Measurements from ENCODE around the gene MAP4K5. TPM values are rescaled to one million over a fixed set of nuclear protein-coding genes. Genes with fewer than 3 reads are reported as not detected.

Gene MAP4K5
- total and polyA plus RNA-seq, 2 experiments from 2014 or later, result 98.0 to 166 TPM

GRCh38 chr14:50447461-50447860 is 84.9 kb downstream of the MAP4K5 start:
- in situ Hi-C loops (cut with MboI), result no loop called here
- Histone ChIP-seq H3F3A (ENCODE audit: insufficient read depth) (peaks cover 12% of the 10 kb centered on the region), H3K27ac (peak overlapping the region; percentile 17; the same call in 1 of the 2 replicates), H3K9me3 (ENCODE audit: low read depth) (no peaks in the 10 kb centered on the region), H3K36me3 (ENCODE audit: low read depth) (peaks cover 76% of the 10 kb centered on the region), H3K4me3 (no peak overlapping the region), H3K9me2 (ENCODE audit: insufficient read depth) (no peaks in the 10 kb centered on the region), H2AFZ (no peak overlapping the region), H3K4me1 (ENCODE audit: insufficient read depth) (peaks cover 12% of the 10 kb centered on the region), H4K20me1 (ENCODE audit: insufficient read depth) (no peaks in the 10 kb centered on the region), H3K27me3 (replicated peaks; ENCODE audit: insufficient read depth) (no peaks in the 10 kb centered on the region), H3K79me2 (ENCODE audit: insufficient read depth) (peaks cover 27% of the 10 kb centered on the region), H3K4me2 (ENCODE audit: unreplicated experiment) (no peak overlapping the region), H3K9ac (no peak overlapping the region)
- TF ChIP-seq EZH2phosphoT487 (IDR thresholded peaks at IDR 0.05; ENCODE audit: insufficient read depth, low read depth) (no peak), EZH2 (IDR thresholded peaks at IDR 0.05; ENCODE audit: insufficient read depth, poor library complexity, severe bottlenecking) (no peak)
- peak; percentile 30 for DNase-seq
- WGBS, 2 experiments (ENCODE audit: low coverage in 1 of 2, low lambda C conversion rate in 2 of 2, missing lambda C conversion rate in 2 of 2), result 24 to 38% methylated on average over 1 of the region's 1 CpG

- Histone ChIP-seq H3K9me3 (ENCODE audit: low read depth) (no peaks in the 10 kb centered on the region), H3K36me3 (ENCODE audit: low read depth) (peaks cover 57% of the 10 kb centered on the region), H3K4me1 (ENCODE audit: insufficient read depth) (no peaks in the 10 kb centered on the region), H3K4me2 (ENCODE audit: unreplicated experiment) (no peak overlapping the region), H3K9ac (no peak overlapping the region), H3K9me2 (ENCODE audit: insufficient read depth) (no peaks in the 10 kb centered on the region), H3K27me3 (replicated peaks; ENCODE audit: insufficient read depth) (no peaks in the 10 kb centered on the region), H2AFZ (no peak overlapping the region), H3F3A (ENCODE audit: insufficient read depth) (peaks cover 7% of the 10 kb centered on the region; the same call in 1 of the 2 replicates), H4K20me1 (ENCODE audit: insufficient read depth) (no peaks in the 10 kb centered on the region), H3K4me3 (no peak overlapping the region), H3K27ac (no peak overlapping the region), H3K79me2 (ENCODE audit: insufficient read depth) (no peaks in the 10 kb centered on the region)
- no peak for DNase-seq
- in situ Hi-C loops (cut with MboI), result no loop called here
- TF ChIP-seq EZH2 (IDR thresholded peaks at IDR 0.05; ENCODE audit: insufficient read depth, poor library complexity, severe bottlenecking), result no peak
- no peak for TF ChIP-seq EZH2phosphoT487 (IDR thresholded peaks at IDR 0.05; ENCODE audit: insufficient read depth, low read depth)
These were observed 97.8 kb downstream of the MAP4K5 start for GRCh38 chr14:50434528-50434927.

- TF ChIP-seq EZH2 (IDR thresholded peaks at IDR 0.05; ENCODE audit: insufficient read depth, poor library complexity, severe bottlenecking) (no peak), EZH2phosphoT487 (IDR thresholded peaks at IDR 0.05; ENCODE audit: insufficient read depth, low read depth) (no peak)
These were observed 100.2 kb downstream of the MAP4K5 start for GRCh38 chr14:50432131-50432530.

GRCh38 chr14:50425816-50426215 is 106.6 kb downstream of the MAP4K5 start:
- Histone ChIP-seq H3K4me3 (no peak overlapping the region), H3K27ac (peak overlapping the region; percentile 8; the same call in 1 of the 2 replicates), H3K36me3 (ENCODE audit: low read depth) (peaks cover 48% of the 10 kb centered on the region), H3K9ac (no peak overlapping the region), H3K79me2 (ENCODE audit: insufficient read depth) (no peaks in the 10 kb centered on the region), H3K9me2 (ENCODE audit: insufficient read depth) (no peaks in the 10 kb centered on the region), H3F3A (ENCODE audit: insufficient read depth) (peaks cover 13% of the 10 kb centered on the region), H3K4me1 (ENCODE audit: insufficient read depth) (peaks cover 12% of the 10 kb centered on the region), H3K27me3 (replicated peaks; ENCODE audit: insufficient read depth) (no peaks in the 10 kb centered on the region), H2AFZ (no peak overlapping the region), H3K4me2 (ENCODE audit: unreplicated experiment) (peak overlapping the region; percentile 26), H3K9me3 (ENCODE audit: low read depth) (no peaks in the 10 kb centered on the region), H4K20me1 (ENCODE audit: insufficient read depth) (no peaks in the 10 kb centered on the region)
- DNase-seq, result peak; percentile 60
- WGBS, 2 experiments (ENCODE audit: low coverage in 1 of 2, low lambda C conversion rate in 2 of 2, missing lambda C conversion rate in 2 of 2), result 54 to 66% methylated on average over 3 of the region's 3 CpGs
- in situ Hi-C loops (cut with MboI), result no loop called here
- TF ChIP-seq EZH2phosphoT487 (IDR thresholded peaks at IDR 0.05; ENCODE audit: insufficient read depth, low read depth) (no peak), EZH2 (IDR thresholded peaks at IDR 0.05; ENCODE audit: insufficient read depth, poor library complexity, severe bottlenecking) (no peak)

More at GRCh38 chr14:50432131-50432530, 100.2 kb downstream of the MAP4K5 start:
- Histone ChIP-seq H3K9ac (no peak overlapping the region), H3K4me3 (no peak overlapping the region), H3K4me1 (ENCODE audit: insufficient read depth) (no peaks in the 10 kb centered on the region), H3K27me3 (replicated peaks; ENCODE audit: insufficient read depth) (no peaks in the 10 kb centered on the region), H4K20me1 (ENCODE audit: insufficient read depth) (no peaks in the 10 kb centered on the region), H3F3A (ENCODE audit: insufficient read depth) (peaks cover 7% of the 10 kb centered on the region; the same call in 1 of the 2 replicates), H3K79me2 (ENCODE audit: insufficient read depth) (no peaks in the 10 kb centered on the region), H3K36me3 (ENCODE audit: low read depth) (peaks cover 62% of the 10 kb centered on the region), H3K4me2 (ENCODE audit: unreplicated experiment) (no peak overlapping the region), H3K9me2 (ENCODE audit: insufficient read depth) (no peaks in the 10 kb centered on the region), H3K27ac (no peak overlapping the region), H2AFZ (no peak overlapping the region), H3K9me3 (ENCODE audit: low read depth) (no peaks in the 10 kb centered on the region)
- 94 to 100% methylated on average over 1 of the region's 1 CpG for WGBS, 2 experiments (ENCODE audit: low coverage in 1 of 2, low lambda C conversion rate in 2 of 2, missing lambda C conversion rate in 2 of 2)
- in situ Hi-C loops (cut with MboI), result no loop called here
- DNase-seq, result no peak

- Histone ChIP-seq H3K4me3 (no peak overlapping the region), H3K27ac (0 out of 2 replicates have a peak overlapping the region, but pooled peaks have one; percentile 8), H3K27me3 (replicated peaks; ENCODE audit: insufficient read depth) (no peaks in the 10 kb centered on the region), H3K36me3 (ENCODE audit: low read depth) (peaks cover 55% of the 10 kb centered on the region), H3K79me2 (ENCODE audit: insufficient read depth) (no peaks in the 10 kb centered on the region), H3K9ac (no peak overlapping the region), H3K4me2 (ENCODE audit: unreplicated experiment) (no peak overlapping the region), H3K9me2 (ENCODE audit: insufficient read depth) (no peaks in the 10 kb centered on the region), H3K4me1 (ENCODE audit: insufficient read depth) (peaks cover 12% of the 10 kb centered on the region), H3F3A (ENCODE audit: insufficient read depth) (peaks cover 14% of the 10 kb centered on the region), H2AFZ (no peak overlapping the region), H4K20me1 (ENCODE audit: insufficient read depth) (no peaks in the 10 kb centered on the region), H3K9me3 (ENCODE audit: low read depth) (no peaks in the 10 kb centered on the region)
- in situ Hi-C loops (cut with MboI), result no loop called here
- no peak for DNase-seq
- WGBS, 2 experiments (ENCODE audit: low coverage in 1 of 2, low lambda C conversion rate in 2 of 2, missing lambda C conversion rate in 2 of 2), result 98 to 99% methylated on average over 2 of the region's 2 CpGs
- TF ChIP-seq EZH2 (IDR thresholded peaks at IDR 0.05; ENCODE audit: insufficient read depth, poor library complexity, severe bottlenecking) (no peak), EZH2phosphoT487 (IDR thresholded peaks at IDR 0.05; ENCODE audit: insufficient read depth, low read depth) (no peak)
These were observed 107.3 kb downstream of the MAP4K5 start for GRCh38 chr14:50425105-50425504.

Measured in GM23248 (cell line).